Gastroesophageal sphincter (tissue), 3 donors: ENCODE data around the gene UNC13B.

Source experiments
- POLR2A ChIP-seq, 2 donors: fragments of 450-650 bp; IDR thresholded peaks; one replicate each; pipeline ENCODE4 v1.6.1; 2017; ENCODE audit warnings: antibody characterized with exemption in 2 of 2, mild to moderate bottlenecking in 2 of 2, moderate library complexity in 1 of 2
- TF ChIP-seq, protein P1 (sequence below), 4 experiments: fragments of 200-600 bp in 2 of 4; fragments of 450-650 bp in 2 of 4; sonication (generic) in 1 of 4; IDR thresholded peaks; one replicate each; pipeline ENCODE4 v1.5.1; 2017 to 2019; ENCODE audit warnings: antibody characterized with exemption in 4 of 4, mild to moderate bottlenecking in 2 of 4, moderate library complexity in 2 of 4

DNA sequence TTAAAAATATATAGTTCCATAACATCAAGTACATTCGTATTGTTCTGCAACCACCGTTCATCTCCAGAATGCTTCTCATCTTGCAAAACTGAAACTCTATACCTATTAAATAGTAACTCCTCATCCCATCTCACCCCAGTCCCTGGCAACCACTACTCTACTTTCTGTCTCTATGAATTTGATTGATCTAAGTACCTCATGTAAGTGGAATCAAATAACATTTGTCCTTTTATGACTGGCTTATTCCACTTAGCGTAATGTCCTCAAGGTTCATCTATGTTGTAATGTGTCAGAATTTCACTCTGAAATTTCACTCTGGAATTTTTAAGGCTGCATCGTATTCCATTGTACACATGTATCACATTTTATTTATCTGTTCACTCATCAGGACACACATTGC, 196.0 kb downstream of the UNC13B start:
- TF ChIP-seq POLR2A (IDR thresholded peaks at IDR 0.05), result no peak
- TF ChIP-seq, protein P1, sequence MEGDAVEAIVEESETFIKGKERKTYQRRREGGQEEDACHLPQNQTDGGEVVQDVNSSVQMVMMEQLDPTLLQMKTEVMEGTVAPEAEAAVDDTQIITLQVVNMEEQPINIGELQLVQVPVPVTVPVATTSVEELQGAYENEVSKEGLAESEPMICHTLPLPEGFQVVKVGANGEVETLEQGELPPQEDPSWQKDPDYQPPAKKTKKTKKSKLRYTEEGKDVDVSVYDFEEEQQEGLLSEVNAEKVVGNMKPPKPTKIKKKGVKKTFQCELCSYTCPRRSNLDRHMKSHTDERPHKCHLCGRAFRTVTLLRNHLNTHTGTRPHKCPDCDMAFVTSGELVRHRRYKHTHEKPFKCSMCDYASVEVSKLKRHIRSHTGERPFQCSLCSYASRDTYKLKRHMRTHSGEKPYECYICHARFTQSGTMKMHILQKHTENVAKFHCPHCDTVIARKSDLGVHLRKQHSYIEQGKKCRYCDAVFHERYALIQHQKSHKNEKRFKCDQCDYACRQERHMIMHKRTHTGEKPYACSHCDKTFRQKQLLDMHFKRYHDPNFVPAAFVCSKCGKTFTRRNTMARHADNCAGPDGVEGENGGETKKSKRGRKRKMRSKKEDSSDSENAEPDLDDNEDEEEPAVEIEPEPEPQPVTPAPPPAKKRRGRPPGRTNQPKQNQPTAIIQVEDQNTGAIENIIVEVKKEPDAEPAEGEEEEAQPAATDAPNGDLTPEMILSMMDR (IDR thresholded peaks at IDR 0.05), result no peak
